ENCODE measurements around the gene VDR.

VDR gene

GRCh38 chr12:47941871-47942613 lies 37.2 kb upstream of the VDR start:
- no peak for TF ChIP-seq JUND (IDR thresholded peaks at IDR 0.05; ENCODE audit: low read depth)
- in situ Hi-C loops (cut with HindIII; ENCODE audit: low pct_unique_long_range_greater_than_20kb, low sequenced_read_pairs), result no loop called here
- no peak for DNase-seq (ENCODE audit: low read depth in 1 of 2, low spot score in 1 of 2)

GRCh38 chr12:47941475-47941780 lies 36.6 kb upstream of the VDR start:
- no peak for DNase-seq (ENCODE audit: low read depth in 1 of 2, low spot score in 1 of 2)
- in situ Hi-C loops (cut with HindIII; ENCODE audit: low pct_unique_long_range_greater_than_20kb, low sequenced_read_pairs), result no loop called here

GRCh38 chr12:47940773-47941474 lies 36.1 kb upstream of the VDR start:
- no peak for TF ChIP-seq JUND (IDR thresholded peaks at IDR 0.05; ENCODE audit: low read depth)

More at GRCh38 chr12:47941475-47941780, 36.6 kb upstream of the VDR start:
- no peak for TF ChIP-seq JUND (IDR thresholded peaks at IDR 0.05; ENCODE audit: low read depth)

GRCh38 chr12:47939009-47939601 lies 34.3 kb upstream of the VDR start:
- DNase-seq (ENCODE audit: low read depth in 1 of 2, low spot score in 1 of 2), result no peak
- no peak for TF ChIP-seq JUND (IDR thresholded peaks at IDR 0.05; ENCODE audit: low read depth)
- in situ Hi-C loops (cut with HindIII; ENCODE audit: low pct_unique_long_range_greater_than_20kb, low sequenced_read_pairs), result no loop called here

More at GRCh38 chr12:47940773-47941474, 36.1 kb upstream of the VDR start:
- in situ Hi-C loops (cut with HindIII; ENCODE audit: low pct_unique_long_range_greater_than_20kb, low sequenced_read_pairs), result no loop called here
- DNase-seq (ENCODE audit: low read depth in 1 of 2, low spot score in 1 of 2), result no peak

- in situ Hi-C loops (cut with HindIII; ENCODE audit: low pct_unique_long_range_greater_than_20kb, low sequenced_read_pairs), result no loop called here
- TF ChIP-seq JUND (IDR thresholded peaks at IDR 0.05; ENCODE audit: low read depth), result no peak
- no peak for DNase-seq (ENCODE audit: low read depth in 1 of 2, low spot score in 1 of 2)
Measured at GRCh38 chr12:47938594-47938993, 33.8 kb upstream of the VDR start.

GRCh38 chr12:47938093-47938492 lies 33.3 kb upstream of the VDR start:
- in situ Hi-C loops (cut with HindIII; ENCODE audit: low pct_unique_long_range_greater_than_20kb, low sequenced_read_pairs), result no loop called here
- TF ChIP-seq JUND (IDR thresholded peaks at IDR 0.05; ENCODE audit: low read depth), result no peak
- no peak for DNase-seq (ENCODE audit: low read depth in 1 of 2, low spot score in 1 of 2)

GRCh38 chr12:47935184-47935583 lies 30.4 kb upstream of the VDR start:
- in situ Hi-C loops (cut with HindIII; ENCODE audit: low pct_unique_long_range_greater_than_20kb, low sequenced_read_pairs), result no loop called here
- DNase-seq (ENCODE audit: low read depth in 1 of 2, low spot score in 1 of 2), result no peak
- TF ChIP-seq JUND (IDR thresholded peaks at IDR 0.05; ENCODE audit: low read depth), result no peak

GRCh38 chr12:47931187-47931586 lies 26.4 kb upstream of the VDR start:
- in situ Hi-C loops (cut with HindIII; ENCODE audit: low pct_unique_long_range_greater_than_20kb, low sequenced_read_pairs), result no loop called here
- TF ChIP-seq JUND (IDR thresholded peaks at IDR 0.05; ENCODE audit: low read depth), result no peak

GRCh38 chr12:47930634-47931033 lies 25.8 kb upstream of the VDR start:
- in situ Hi-C loops (cut with HindIII; ENCODE audit: low pct_unique_long_range_greater_than_20kb, low sequenced_read_pairs), result no loop called here

More at GRCh38 chr12:47931187-47931586, 26.4 kb upstream of the VDR start:
- DNase-seq (ENCODE audit: low read depth in 1 of 2, low spot score in 1 of 2), result peak in 1 of 2 experiments; percentile 68

GRCh38 chr12:47927346-47927745 lies 22.6 kb upstream of the VDR start:
- in situ Hi-C loops (cut with HindIII; ENCODE audit: low pct_unique_long_range_greater_than_20kb, low sequenced_read_pairs), result no loop called here
- DNase-seq (ENCODE audit: low read depth in 1 of 2, low spot score in 1 of 2), result no peak
- TF ChIP-seq JUND (IDR thresholded peaks at IDR 0.05; ENCODE audit: low read depth), result no peak

More at GRCh38 chr12:47930634-47931033, 25.8 kb upstream of the VDR start:
- TF ChIP-seq JUND (IDR thresholded peaks at IDR 0.05; ENCODE audit: low read depth), result no peak
- no peak for DNase-seq (ENCODE audit: low read depth in 1 of 2, low spot score in 1 of 2)

- TF ChIP-seq JUND (IDR thresholded peaks at IDR 0.05; ENCODE audit: low read depth), result no peak
- no peak for DNase-seq (ENCODE audit: low read depth in 1 of 2, low spot score in 1 of 2)
- in situ Hi-C loops (cut with HindIII; ENCODE audit: low pct_unique_long_range_greater_than_20kb, low sequenced_read_pairs), result no loop called here
Measured at GRCh38 chr12:47921907-47922306, 17.1 kb upstream of the VDR start.

GRCh38 chr12:47920913-47921312 lies 16.1 kb upstream of the VDR start:
- in situ Hi-C loops (cut with HindIII; ENCODE audit: low pct_unique_long_range_greater_than_20kb, low sequenced_read_pairs), result no loop called here
- TF ChIP-seq JUND (IDR thresholded peaks at IDR 0.05; ENCODE audit: low read depth), result no peak
- no peak for DNase-seq (ENCODE audit: low read depth in 1 of 2, low spot score in 1 of 2)

GRCh38 chr12:47913081-47913480 lies 8.3 kb upstream of the VDR start:
- no peak for DNase-seq (ENCODE audit: low read depth in 1 of 2, low spot score in 1 of 2)
- no peak for TF ChIP-seq JUND (IDR thresholded peaks at IDR 0.05; ENCODE audit: low read depth)
- in situ Hi-C loops (cut with HindIII; ENCODE audit: low pct_unique_long_range_greater_than_20kb, low sequenced_read_pairs), result no loop called here
